Endometrium (tissue), 2 donors: ENCODE results near the gene SNPH.

Experiments used
- FAIRE-seq: peaks from 2 replicates; lab custom pipeline; 2012; peaks lifted over from hg19 to GRCh38; lab: Jason Lieb, UNC
- donor health status: control.
- donor health status: control.

Gene SNPH

GRCh38 chr20:1287306-1287705 lies 21.2 kb downstream of the SNPH start:
- no peak for FAIRE-seq

GRCh38 chr20:1287787-1288569 lies 21.9 kb downstream of the SNPH start:
- no peak for FAIRE-seq

GRCh38 chr20:1291191-1291741 lies 25.2 kb downstream of the SNPH start:
- FAIRE-seq, result no peak

- no peak for FAIRE-seq
Measured at GRCh38 chr20:1292620-1293019, 26.5 kb downstream of the SNPH start.

- FAIRE-seq, result no peak
Measured at GRCh38 chr20:1293641-1294379, 27.7 kb downstream of the SNPH start.

GRCh38 chr20:1294497-1294896 lies 28.4 kb downstream of the SNPH start:
- FAIRE-seq, result no peak

GRCh38 chr20:1295276-1295930 lies 29.3 kb downstream of the SNPH start:
- FAIRE-seq, result no peak

- no peak for FAIRE-seq
Measured at GRCh38 chr20:1296117-1296610, 30.1 kb downstream of the SNPH start.

GRCh38 chr20:1296922-1297321 lies 30.8 kb downstream of the SNPH start:
- no peak for FAIRE-seq

- FAIRE-seq, result no peak
Measured at GRCh38 chr20:1297486-1297885, 31.4 kb downstream of the SNPH start.

- no peak for FAIRE-seq
Measured at GRCh38 chr20:1298166-1298565, 32.1 kb downstream of the SNPH start.

- FAIRE-seq, result no peak
Measured at GRCh38 chr20:1298888-1299511, 32.9 kb downstream of the SNPH start.

- FAIRE-seq, result no peak
Measured at GRCh38 chr20:1299522-1299921, 33.4 kb downstream of the SNPH start.

- no peak for FAIRE-seq
Measured at GRCh38 chr20:1300083-1300840, 34.2 kb downstream of the SNPH start.

- no peak for FAIRE-seq
Measured at GRCh38 chr20:1301031-1301529, 35.0 kb downstream of the SNPH start.

- no peak for FAIRE-seq
Measured at GRCh38 chr20:1302685-1303541, 36.8 kb downstream of the SNPH start.

GRCh38 chr20:1304710-1305515 lies 38.8 kb downstream of the SNPH start:
- no peak for FAIRE-seq

GRCh38 chr20:1305712-1306111 lies 39.6 kb downstream of the SNPH start:
- FAIRE-seq, result no peak
